ENCODE results near the gene CLEC2L. TPM values are rescaled to one million over a fixed set of nuclear protein-coding genes. Genes with fewer than 3 reads are reported as not detected.

CLEC2L gene
- total RNA-seq, 1 experiment from 2014 or later, result not detected

GRCh38 chr7:139541600-139542307, 18.3 kb downstream of the CLEC2L start:
- no TSS peak for BruUV-seq (replicated peaks)
- no peak for DNase-seq
- Histone ChIP-seq H3K4me3 (peak overlapping the region; percentile 49; the same call in 1 of the 2 replicates), H4K20me1 (ENCODE audit: insufficient read depth) (no peaks in the 10 kb centered on the region), H3K9me2 (ENCODE audit: insufficient read depth) (no peaks in the 10 kb centered on the region), H3K27me3 (ENCODE audit: insufficient read depth, low read depth) (no peaks in the 10 kb centered on the region; the same call in 1 of the 2 replicates), H3K36me3 (ENCODE audit: low read depth) (no peaks in the 10 kb centered on the region), H3K4me2 (peak overlapping the region; percentile 60), H2AFZ (peak overlapping the region; percentile 70), H3F3A (ENCODE audit: insufficient read depth, low read depth) (no peaks in the 10 kb centered on the region), H3K4me1 (replicated peaks; ENCODE audit: insufficient read depth) (0 out of 2 replicates have a peak, but pooled peaks cover 3% of the 10 kb centered on the region), H3K9me3 (ENCODE audit: insufficient read depth, low read depth) (no peaks in the 10 kb centered on the region), H3K79me2 (ENCODE audit: low read depth) (no peaks in the 10 kb centered on the region), H3K27ac (no peak overlapping the region)
- TF ChIP-seq, protein P1, sequence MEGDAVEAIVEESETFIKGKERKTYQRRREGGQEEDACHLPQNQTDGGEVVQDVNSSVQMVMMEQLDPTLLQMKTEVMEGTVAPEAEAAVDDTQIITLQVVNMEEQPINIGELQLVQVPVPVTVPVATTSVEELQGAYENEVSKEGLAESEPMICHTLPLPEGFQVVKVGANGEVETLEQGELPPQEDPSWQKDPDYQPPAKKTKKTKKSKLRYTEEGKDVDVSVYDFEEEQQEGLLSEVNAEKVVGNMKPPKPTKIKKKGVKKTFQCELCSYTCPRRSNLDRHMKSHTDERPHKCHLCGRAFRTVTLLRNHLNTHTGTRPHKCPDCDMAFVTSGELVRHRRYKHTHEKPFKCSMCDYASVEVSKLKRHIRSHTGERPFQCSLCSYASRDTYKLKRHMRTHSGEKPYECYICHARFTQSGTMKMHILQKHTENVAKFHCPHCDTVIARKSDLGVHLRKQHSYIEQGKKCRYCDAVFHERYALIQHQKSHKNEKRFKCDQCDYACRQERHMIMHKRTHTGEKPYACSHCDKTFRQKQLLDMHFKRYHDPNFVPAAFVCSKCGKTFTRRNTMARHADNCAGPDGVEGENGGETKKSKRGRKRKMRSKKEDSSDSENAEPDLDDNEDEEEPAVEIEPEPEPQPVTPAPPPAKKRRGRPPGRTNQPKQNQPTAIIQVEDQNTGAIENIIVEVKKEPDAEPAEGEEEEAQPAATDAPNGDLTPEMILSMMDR (conservative IDR thresholded peaks at IDR 0.05), result no peak
- TF ChIP-seq EZH2 (IDR thresholded peaks at IDR 0.05; ENCODE audit: low read depth), result no peak
- CTCF ChIA-PET, result no interaction called here
- intact Hi-C loops (cut with micrococcal nuclease; ENCODE audit: unreplicated experiment), result no loop called here
- POLR2A ChIA-PET (ENCODE audit: unreplicated experiment), result no interaction called here

DNA sequence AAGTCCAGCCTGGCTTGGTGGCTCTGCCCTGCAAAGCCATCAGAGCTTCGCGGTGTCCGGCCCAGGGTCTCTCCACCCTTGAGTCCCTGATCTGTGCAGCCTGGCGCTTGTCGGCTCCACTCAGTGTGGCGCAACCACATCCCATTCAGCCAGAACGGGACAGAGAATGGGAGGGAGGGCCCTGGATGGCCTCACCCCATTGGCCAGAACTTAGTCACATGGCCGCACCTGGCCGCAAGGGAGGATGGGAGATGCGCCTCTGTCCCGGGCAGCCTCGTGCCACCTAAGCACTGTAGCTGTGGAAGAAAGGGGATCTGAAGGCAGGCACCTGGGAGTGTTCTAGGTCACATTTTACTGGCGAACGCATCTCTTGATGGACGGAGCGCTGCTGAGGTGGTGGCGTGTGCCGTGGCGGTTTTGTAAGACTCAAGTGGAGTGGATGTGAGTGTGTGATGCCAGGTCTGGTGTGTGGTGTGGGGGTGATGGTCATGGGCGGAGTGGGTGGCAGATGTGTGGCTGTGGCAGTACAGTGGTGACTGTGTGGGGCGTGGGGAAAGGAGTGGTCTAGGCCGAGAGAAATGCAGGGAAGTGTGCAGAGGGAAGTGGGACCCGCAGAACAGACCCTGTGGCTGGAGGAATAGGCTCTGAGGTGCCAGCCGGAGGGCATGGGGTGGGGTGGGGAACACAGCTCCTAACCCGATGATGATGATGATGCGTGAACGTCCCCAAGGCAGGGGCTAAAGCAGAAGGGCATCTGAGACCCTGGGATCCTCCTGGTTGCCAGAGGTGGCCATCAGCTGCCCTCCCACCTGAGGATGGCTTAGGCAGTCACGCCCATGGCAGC, 19.0 kb downstream of the CLEC2L start:
- DNase-seq, result peak in 1 of 2 experiments; percentile 63
- BruUV-seq (replicated peaks), result no TSS peak
- no peaks in the 10 kb centered on the region; the same call in 1 of the 2 replicates for H3K27me3 ChIP-seq (ENCODE audit: insufficient read depth, low read depth)
- intact Hi-C loops (cut with micrococcal nuclease; ENCODE audit: unreplicated experiment), result no loop called here
- H3K4me1 ChIP-seq (replicated peaks; ENCODE audit: insufficient read depth), result 0 out of 2 replicates have a peak, but pooled peaks cover 3% of the 10 kb centered on the region
- H3K4me3 ChIP-seq, result peak overlapping the region; percentile 49
- no peak overlapping the region for H3K27ac ChIP-seq
- ChIA-PET POLR2A (ENCODE audit: unreplicated experiment) (no interaction called here), CTCF (no interaction called here)
- TF ChIP-seq, protein P1 (conservative IDR thresholded peaks at IDR 0.05), result no peak
- TF ChIP-seq EZH2 (IDR thresholded peaks at IDR 0.05; ENCODE audit: low read depth), result no peak
- H3K4me2 ChIP-seq, result peak overlapping the region; percentile 60
- H2AFZ ChIP-seq, result peak overlapping the region; percentile 70
- H3K9me3 ChIP-seq (ENCODE audit: insufficient read depth, low read depth), result no peaks in the 10 kb centered on the region
- H3K36me3 ChIP-seq (ENCODE audit: low read depth), result no peaks in the 10 kb centered on the region
- no peaks in the 10 kb centered on the region for H4K20me1 ChIP-seq (ENCODE audit: insufficient read depth)
- H3F3A ChIP-seq (ENCODE audit: insufficient read depth, low read depth), result no peaks in the 10 kb centered on the region
- no peaks in the 10 kb centered on the region for H3K9me2 ChIP-seq (ENCODE audit: insufficient read depth)
- no peaks in the 10 kb centered on the region for H3K79me2 ChIP-seq (ENCODE audit: low read depth)

DNA sequence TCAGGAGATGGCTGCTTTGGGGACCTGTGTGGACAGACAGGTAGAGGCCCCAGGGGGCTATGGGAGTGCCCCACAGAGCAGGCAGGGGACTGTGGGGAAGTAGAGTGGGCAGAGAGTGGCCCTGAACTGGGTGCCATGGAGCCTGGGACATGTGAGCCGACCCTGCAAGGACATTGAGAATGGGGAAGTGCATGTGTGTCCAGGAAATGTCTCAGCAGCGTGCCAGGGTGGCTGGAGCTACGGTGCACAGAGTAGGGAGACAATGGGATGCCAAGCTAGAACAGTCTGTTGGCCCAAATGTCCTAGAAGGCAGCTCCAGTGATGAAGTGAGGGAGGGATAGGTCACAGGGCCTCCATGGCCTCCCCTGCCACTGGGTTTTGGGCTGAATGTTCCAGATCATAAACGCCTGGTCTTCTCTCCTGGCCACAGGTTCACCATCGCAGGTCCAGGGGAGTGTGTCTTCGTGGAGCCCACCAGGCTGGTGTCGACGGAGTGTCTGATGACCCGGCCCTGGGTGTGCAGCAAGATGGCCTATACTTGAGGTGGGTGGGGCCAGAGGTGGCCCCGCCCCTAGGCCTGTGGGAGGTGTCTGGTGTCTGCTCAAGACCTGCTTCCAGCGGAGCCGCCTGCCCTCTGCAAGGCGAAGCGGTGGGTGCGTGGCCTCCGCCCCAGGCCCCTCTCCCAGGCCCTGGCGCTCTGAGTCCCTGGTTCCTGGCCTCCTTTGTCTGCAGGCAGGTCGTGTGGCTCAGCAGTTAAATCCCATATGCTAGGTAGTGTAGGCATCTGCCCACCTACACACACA, 20.5 kb downstream of the CLEC2L start:
- peak in 1 of 2 experiments; percentile 30 for DNase-seq
- H3K9me3 ChIP-seq (ENCODE audit: insufficient read depth, low read depth), result no peaks in the 10 kb centered on the region
- H2AFZ ChIP-seq, result no peak overlapping the region
- ChIA-PET POLR2A (ENCODE audit: unreplicated experiment) (no interaction called here), CTCF (no interaction called here)
- no peaks in the 10 kb centered on the region for H3K27me3 ChIP-seq (ENCODE audit: insufficient read depth, low read depth)
- no peaks in the 10 kb centered on the region for H3F3A ChIP-seq (ENCODE audit: insufficient read depth, low read depth)
- no peaks in the 10 kb centered on the region for H3K9me2 ChIP-seq (ENCODE audit: insufficient read depth)
- 0 out of 2 replicates have a peak overlapping the region, but pooled peaks have one; percentile 60 for H3K4me2 ChIP-seq
- H3K79me2 ChIP-seq (ENCODE audit: low read depth), result no peaks in the 10 kb centered on the region
- no peaks in the 10 kb centered on the region for H4K20me1 ChIP-seq (ENCODE audit: insufficient read depth)
- no peak overlapping the region for H3K27ac ChIP-seq
- BruUV-seq (replicated peaks), result no TSS peak
- TF ChIP-seq, protein P1 (conservative IDR thresholded peaks at IDR 0.05), result no peak
- no peak for TF ChIP-seq EZH2 (IDR thresholded peaks at IDR 0.05; ENCODE audit: low read depth)
- intact Hi-C loops (cut with micrococcal nuclease; ENCODE audit: unreplicated experiment), result no loop called here
- H3K4me3 ChIP-seq, result no peak overlapping the region
- 0 out of 2 replicates have a peak, but pooled peaks cover 3% of the 10 kb centered on the region for H3K4me1 ChIP-seq (replicated peaks; ENCODE audit: insufficient read depth)
- H3K36me3 ChIP-seq (ENCODE audit: low read depth), result no peaks in the 10 kb centered on the region

Data from PC-9 (cell line).